Mesenchymal stem cell (in vitro differentiated cells and primary cell): ENCODE data around the gene TSPAN14.
A peak's percentile ranks its signal among the peaks of the same experiment; 100 is the strongest.

Source experiments
- DNase-seq: peaks from one replicate; pipeline ENCODE4 v3.0.0-alpha.2; 2013
- H2AFZ ChIP-seq: one replicate; pipeline ENCODE4 v1.6.1; 2013; ENCODE audit warnings: low read depth, mild to moderate bottlenecking, control low read depth, inconsistent platforms, low read length, moderate library complexity
- H2AK5ac ChIP-seq: 2 replicates; pipeline ENCODE4 v1.6.1; 2013; ENCODE audit warnings: low read length, moderate library complexity, mild to moderate bottlenecking, inconsistent platforms; ENCODE audit not compliant: severe bottlenecking
- H2BK120ac ChIP-seq: one replicate; pipeline ENCODE4 v1.6.1; 2013; ENCODE audit warnings: low read depth, mild to moderate bottlenecking, inconsistent platforms, low read length, moderate library complexity
- H2BK12ac ChIP-seq, 2 experiments: one replicate each; pipeline ENCODE4 v1.6.1; 2013; ENCODE audit warnings: inconsistent platforms in 2 of 2, low read length in 2 of 2, mild to moderate bottlenecking in 2 of 2, moderate library complexity in 2 of 2, control low read depth in 1 of 2
- H2BK15ac ChIP-seq: one replicate; pipeline ENCODE4 v1.6.1; 2013; ENCODE audit warnings: mild to moderate bottlenecking, low read depth, inconsistent platforms; ENCODE audit not compliant: poor library complexity, severe bottlenecking
- H2BK5ac ChIP-seq: 2 replicates; pipeline ENCODE4 v1.6.1; 2013; ENCODE audit warnings: low read depth, mild to moderate bottlenecking, low read length, control low read depth, inconsistent platforms; ENCODE audit not compliant: poor library complexity, severe bottlenecking
- H3K14ac ChIP-seq, 2 experiments: one replicate each; pipeline ENCODE4 v1.6.1; 2013; ENCODE audit warnings: inconsistent platforms in 2 of 2, low read length in 2 of 2, control low read depth in 1 of 2, mild to moderate bottlenecking in 1 of 2, moderate library complexity in 1 of 2
- H3K18ac ChIP-seq, 2 experiments: one replicate each; pipeline ENCODE4 v1.6.1; 2013; ENCODE audit warnings: inconsistent platforms in 2 of 2, low read length in 2 of 2, control low read depth in 1 of 2, low read depth in 1 of 2, mild to moderate bottlenecking in 1 of 2
- H3K23ac ChIP-seq, 2 experiments: one replicate each; pipeline ENCODE4 v1.6.1; 2013; ENCODE audit warnings: inconsistent platforms in 2 of 2, low read length in 2 of 2, mild to moderate bottlenecking in 2 of 2, moderate library complexity in 2 of 2, control low read depth in 1 of 2
- H3K27ac ChIP-seq: 2 replicates; pipeline ENCODE4 v1.5.1; 2013; ENCODE audit warnings: mild to moderate bottlenecking, moderate library complexity, low read length, control low read depth, inconsistent platforms; ENCODE audit not compliant: poor library complexity, severe bottlenecking
- H3K27me3 ChIP-seq, 2 experiments: 2 replicates each; pipeline versions ENCODE4 v1.6.1 to v1.7.0; 2013; ENCODE audit warnings: low read length in 2 of 2, mild to moderate bottlenecking in 2 of 2, moderate library complexity in 2 of 2, control low read depth in 1 of 2, inconsistent platforms in 1 of 2; ENCODE audit not compliant: control insufficient read depth in 1 of 2, insufficient read depth in 1 of 2
- H3K36me3 ChIP-seq, 2 experiments: 2 replicates each; pipeline versions ENCODE4 v1.6.1 to v1.7.0; 2013; ENCODE audit warnings: low read length in 2 of 2, control low read depth in 1 of 2, inconsistent platforms in 1 of 2, low read depth in 1 of 2, mild to moderate bottlenecking in 1 of 2; ENCODE audit not compliant: insufficient read depth in 2 of 2, control insufficient read depth in 1 of 2
- H3K4ac ChIP-seq, 2 experiments: one replicate each; pipeline ENCODE4 v1.6.1; 2013; ENCODE audit warnings: inconsistent platforms in 2 of 2, low read length in 2 of 2, mild to moderate bottlenecking in 2 of 2, moderate library complexity in 2 of 2, control low read depth in 1 of 2, low read depth in 1 of 2
- H3K4me1 ChIP-seq: 2 replicates; pipeline ENCODE4 v1.6.1; 2013; ENCODE audit warnings: low read depth, low read length, control low read depth; ENCODE audit not compliant: control insufficient read depth, insufficient read depth
- H3K4me2 ChIP-seq: 2 replicates; pipeline ENCODE4 v1.6.1; 2013; ENCODE audit warnings: low read length, mild to moderate bottlenecking, inconsistent platforms; ENCODE audit not compliant: poor library complexity, severe bottlenecking
- H3K4me3 ChIP-seq, 2 experiments: 2 replicates each; pipeline versions ENCODE4 v1.5.1 to v1.7.0; 2013; ENCODE audit warnings: low read length in 2 of 2, mild to moderate bottlenecking in 2 of 2, control low read depth in 1 of 2, low read depth in 1 of 2; ENCODE audit not compliant: insufficient read depth in 1 of 2
- H3K79me1 ChIP-seq: replicated peaks from 2 replicates; pipeline ENCODE4 v1.6.1; 2013; ENCODE audit warnings: mild to moderate bottlenecking, control low read depth, low read length, inconsistent platforms; ENCODE audit not compliant: poor library complexity, severe bottlenecking
- H3K9ac ChIP-seq: 2 replicates; pipeline ENCODE4 v1.7.0; 2013; ENCODE audit warnings: mild to moderate bottlenecking, low read length, moderate library complexity
- H3K9me3 ChIP-seq: 2 replicates; pipeline ENCODE4 v1.7.0; 2013; ENCODE audit warnings: mild to moderate bottlenecking, low read length; ENCODE audit not compliant: control insufficient read depth
- H4K8ac ChIP-seq: one replicate; pipeline ENCODE4 v1.6.1; 2013; ENCODE audit warnings: inconsistent platforms, mild to moderate bottlenecking, low read length, moderate library complexity
- H4K91ac ChIP-seq: one replicate; pipeline ENCODE4 v1.6.1; 2013; ENCODE audit warnings: mild to moderate bottlenecking, low read length, inconsistent platforms
- WGBS: methylation state at CpG from one replicate; pipeline ENCODE4 v1.1.7; 2013; ENCODE audit warnings: mixed read lengths; 5-methylcytosine and 5-hydroxymethylcytosine counted together

The TSPAN14 gene

GRCh38 chr10:80555415-80555814 lies 101.3 kb downstream of the TSPAN14 start:
- no peak overlapping the region for H2BK120ac ChIP-seq
- no peak overlapping the region for H3K9ac ChIP-seq
- no peak overlapping the region for H3K27ac ChIP-seq
- H3K27me3 ChIP-seq: peaks cover 18 to 31% of the 10 kb centered on the region in 2 experiments
- no peak overlapping the region for H3K4me2 ChIP-seq
- no peak overlapping the region for H3K4me3 ChIP-seq
- H2BK12ac ChIP-seq: no peak overlapping the region
- no peak overlapping the region for H4K91ac ChIP-seq
- no peak overlapping the region for H3K4ac ChIP-seq
- H2BK5ac ChIP-seq: no peak overlapping the region
- H3K18ac ChIP-seq: peak overlapping the region in 1 of 2 experiments; percentile 7
- H2BK15ac ChIP-seq: no peak overlapping the region
- H2AFZ ChIP-seq: no peak overlapping the region
- 77% methylated on average over 5 of the region's 5 CpGs for WGBS
- H2AK5ac ChIP-seq: no peak overlapping the region
- peaks cover 4% of the 10 kb centered on the region for H3K4me1 ChIP-seq
- H4K8ac ChIP-seq: no peak overlapping the region
- no peaks in the 10 kb centered on the region for H3K79me1 ChIP-seq
- H3K23ac ChIP-seq: no peak overlapping the region
- DNase-seq: no peak
- H3K9me3 ChIP-seq: no peaks in the 10 kb centered on the region
- H3K36me3 ChIP-seq: no peaks in the 10 kb centered on the region
- no peak overlapping the region for H3K14ac ChIP-seq

- DNase-seq: no peak
- H3K79me1 ChIP-seq: no peaks in the 10 kb centered on the region
- no peak overlapping the region for H3K9ac ChIP-seq
- H3K4ac ChIP-seq: no peak overlapping the region
- H3K27me3 ChIP-seq: peaks cover under 1 to 9% of the 10 kb centered on the region in 2 experiments
- H2BK5ac ChIP-seq: no peak overlapping the region
- H3K18ac ChIP-seq: no peak overlapping the region
- no peak overlapping the region for H3K4me2 ChIP-seq
- H3K9me3 ChIP-seq: no peaks in the 10 kb centered on the region
- H3K4me3 ChIP-seq: no peak overlapping the region
- H2AK5ac ChIP-seq: no peak overlapping the region
- no peak overlapping the region for H2BK15ac ChIP-seq
- no peak overlapping the region for H2BK12ac ChIP-seq
- no peaks in the 10 kb centered on the region for H3K36me3 ChIP-seq
- no peak overlapping the region for H3K23ac ChIP-seq
- no peak overlapping the region for H4K91ac ChIP-seq
- no peak overlapping the region for H2AFZ ChIP-seq
- H2BK120ac ChIP-seq: no peak overlapping the region
- no peak overlapping the region for H4K8ac ChIP-seq
- no peak overlapping the region for H3K14ac ChIP-seq
- no peaks in the 10 kb centered on the region for H3K4me1 ChIP-seq
- H3K27ac ChIP-seq: no peak overlapping the region
These were observed 107.8 kb downstream of the TSPAN14 start for GRCh38 chr10:80561950-80562349.

GRCh38 chr10:80567292-80567691 lies 113.2 kb downstream of the TSPAN14 start:
- no peaks in the 10 kb centered on the region for H3K4me1 ChIP-seq
- H2BK120ac ChIP-seq: no peak overlapping the region
- H3K23ac ChIP-seq: no peak overlapping the region
- H4K8ac ChIP-seq: no peak overlapping the region
- H3K36me3 ChIP-seq: no peaks in the 10 kb centered on the region
- 94% methylated on average over 2 of the region's 2 CpGs for WGBS
- no peak overlapping the region for H2BK12ac ChIP-seq
- H3K4me2 ChIP-seq: no peak overlapping the region
- no peak overlapping the region for H3K4me3 ChIP-seq
- no peak overlapping the region for H2BK15ac ChIP-seq
- H3K9me3 ChIP-seq: no peaks in the 10 kb centered on the region
- H3K79me1 ChIP-seq: no peaks in the 10 kb centered on the region
- H4K91ac ChIP-seq: no peak overlapping the region
- no peak overlapping the region for H3K14ac ChIP-seq
- peaks cover 9 to 14% of the 10 kb centered on the region in 2 experiments for H3K27me3 ChIP-seq
- H3K18ac ChIP-seq: no peak overlapping the region
- no peak overlapping the region for H2BK5ac ChIP-seq
- no peak overlapping the region for H3K9ac ChIP-seq
- no peak overlapping the region for H3K4ac ChIP-seq
- no peak for DNase-seq
- H2AK5ac ChIP-seq: no peak overlapping the region
- H2AFZ ChIP-seq: no peak overlapping the region
- no peak overlapping the region for H3K27ac ChIP-seq

GRCh38 chr10:80569131-80569895 lies 115.2 kb downstream of the TSPAN14 start:
- H3K27ac ChIP-seq: no peak overlapping the region
- H2AK5ac ChIP-seq: no peak overlapping the region
- no peak overlapping the region for H3K23ac ChIP-seq
- no peak overlapping the region for H3K4me2 ChIP-seq
- H2BK5ac ChIP-seq: no peak overlapping the region
- peaks cover 8 to 9% of the 10 kb centered on the region in 2 experiments for H3K27me3 ChIP-seq
- no peak overlapping the region for H4K8ac ChIP-seq
- no peak overlapping the region for H3K14ac ChIP-seq
- H2AFZ ChIP-seq: no peak overlapping the region
- H3K9ac ChIP-seq: no peak overlapping the region
- no peaks in the 10 kb centered on the region for H3K9me3 ChIP-seq
- H3K18ac ChIP-seq: peak overlapping the region in 1 of 2 experiments; percentile 7
- H4K91ac ChIP-seq: no peak overlapping the region
- no peak overlapping the region for H2BK15ac ChIP-seq
- H3K4me3 ChIP-seq: no peak overlapping the region
- no peak overlapping the region for H2BK120ac ChIP-seq
- H3K4me1 ChIP-seq: no peaks in the 10 kb centered on the region
- H3K79me1 ChIP-seq: no peaks in the 10 kb centered on the region
- H3K36me3 ChIP-seq: no peaks in the 10 kb centered on the region
- no peak for DNase-seq
- WGBS: 89% methylated on average over 13 of the region's 15 CpGs
- H2BK12ac ChIP-seq: no peak overlapping the region
- H3K4ac ChIP-seq: no peak overlapping the region
